Activated CD8-positive, alpha-beta memory T cell treated with anti-CD3 and anti-CD28 coated beads, Interleukin-2, amount 50 U/mL, for 24 hours (primary cell): Measurements from ENCODE around the gene RASAL2.
"Not testable (repeated sequence)": the region's sequence is repeated elsewhere in the genome, so short reads cannot be mapped to it uniquely, and the experiment has no call there.

Experiments
- DNase-seq: peaks from one replicate; pipeline ENCODE4 v3.0.0-alpha.2; 2020; ENCODE audit errors: extremely low read depth

Gene RASAL2

GRCh38 chr1:178282949-178283367 is 189.1 kb downstream of the RASAL2 start:
- DNase-seq, result no peak

DNA sequence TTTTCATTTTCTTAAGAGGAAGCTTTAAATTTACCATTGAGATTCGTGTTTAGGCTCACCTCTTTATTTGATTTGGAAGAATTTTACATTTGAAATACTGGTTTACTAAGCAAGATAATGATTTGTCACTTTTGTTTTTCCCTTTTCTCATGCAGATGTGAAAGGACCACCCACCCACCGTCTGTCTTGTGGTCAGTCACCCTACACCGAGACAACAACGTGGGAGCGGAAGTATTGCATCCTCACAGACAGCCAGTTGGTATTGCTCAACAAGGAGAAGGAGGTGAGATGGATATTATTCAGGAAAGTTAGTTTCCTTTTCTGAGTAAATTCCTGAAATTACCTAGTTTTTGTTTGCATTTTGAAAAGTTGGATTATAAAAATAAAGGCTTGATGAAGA is 189.5 kb downstream of the RASAL2 start:
- no peak for DNase-seq

GRCh38 chr1:178284058-178284457 is 190.2 kb downstream of the RASAL2 start:
- no peak for DNase-seq

DNA sequence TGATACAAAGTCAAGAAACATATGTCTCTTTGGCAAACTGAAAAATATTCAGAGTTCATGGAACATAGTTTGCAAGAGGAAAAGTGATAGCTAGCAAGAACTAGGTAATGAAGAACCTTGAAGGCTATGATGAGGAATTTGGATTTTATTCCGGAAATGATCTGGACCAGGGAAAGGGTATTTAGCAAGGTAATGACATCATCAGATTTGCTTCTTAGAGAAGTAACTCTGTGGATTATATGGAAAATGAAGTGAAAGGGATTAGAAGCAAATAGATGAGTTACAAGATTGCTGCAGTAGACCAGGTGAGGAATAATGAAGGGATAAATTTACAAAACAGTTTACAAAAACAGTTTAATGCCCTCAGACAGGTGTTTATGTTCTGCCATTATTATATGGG is 197.3 kb downstream of the RASAL2 start:
- DNase-seq, result no peak

- no peak for DNase-seq
Observed at GRCh38 chr1:178294654-178295053, 200.8 kb downstream of the RASAL2 start.

- no peak for DNase-seq
Observed at GRCh38 chr1:178300352-178300699, 206.4 kb downstream of the RASAL2 start.

- DNase-seq, result no peak
Observed at GRCh38 chr1:178301141-178301540, 207.2 kb downstream of the RASAL2 start.

GRCh38 chr1:178307264-178307663 is 213.4 kb downstream of the RASAL2 start:
- DNase-seq, result no peak

GRCh38 chr1:178308438-178308837 is 214.5 kb downstream of the RASAL2 start:
- no peak for DNase-seq

DNA sequence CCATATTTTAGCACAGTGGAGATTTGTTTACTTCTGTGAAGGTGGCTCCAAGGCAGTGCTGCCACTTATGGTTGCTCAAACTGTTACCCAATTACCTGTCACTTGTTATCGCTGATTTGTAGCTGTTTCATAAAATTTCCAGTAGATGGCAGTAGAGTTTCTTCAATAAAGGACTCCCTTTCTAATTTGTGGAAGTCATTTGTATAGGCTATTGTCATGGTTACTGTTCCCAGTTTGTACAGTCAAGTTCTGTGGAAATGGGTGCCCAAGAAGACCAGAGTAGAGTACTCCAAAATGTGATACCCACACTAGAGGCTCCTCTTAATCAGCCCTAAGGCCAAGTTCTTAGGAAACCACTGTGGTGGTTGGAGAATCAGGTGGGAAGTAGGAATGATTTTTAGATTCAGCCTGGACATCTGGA is 216.8 kb downstream of the RASAL2 start:
- DNase-seq, result no peak

GRCh38 chr1:178311164-178311563 is 217.3 kb downstream of the RASAL2 start:
- no peak for DNase-seq

GRCh38 chr1:178320280-178320982 is 226.5 kb downstream of the RASAL2 start:
- DNase-seq, result not testable (repeated sequence)

DNA sequence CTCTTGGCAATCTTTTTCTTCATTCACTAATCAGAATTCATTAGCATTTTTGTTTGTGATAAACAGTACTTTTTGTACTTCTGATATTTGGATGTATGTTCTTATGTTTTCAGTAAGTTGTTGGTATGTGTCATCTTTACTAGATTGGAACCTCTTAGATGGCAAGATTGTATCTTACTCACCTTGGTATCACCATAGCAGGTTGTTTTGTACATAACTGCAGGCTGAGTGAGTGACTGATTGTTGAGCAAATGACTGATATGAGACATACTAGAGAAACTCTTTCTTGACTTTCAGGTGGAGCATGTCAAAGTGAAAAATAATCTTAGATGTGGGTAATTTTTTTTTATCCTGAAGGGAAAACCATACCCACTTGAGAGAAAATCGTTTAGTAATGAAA is 229.2 kb downstream of the RASAL2 start:
- DNase-seq, result no peak

- no peak for DNase-seq
Observed at GRCh38 chr1:178324003-178324402, 230.1 kb downstream of the RASAL2 start.

- no peak for DNase-seq
Observed at GRCh38 chr1:178328728-178329127, 234.8 kb downstream of the RASAL2 start.

DNA sequence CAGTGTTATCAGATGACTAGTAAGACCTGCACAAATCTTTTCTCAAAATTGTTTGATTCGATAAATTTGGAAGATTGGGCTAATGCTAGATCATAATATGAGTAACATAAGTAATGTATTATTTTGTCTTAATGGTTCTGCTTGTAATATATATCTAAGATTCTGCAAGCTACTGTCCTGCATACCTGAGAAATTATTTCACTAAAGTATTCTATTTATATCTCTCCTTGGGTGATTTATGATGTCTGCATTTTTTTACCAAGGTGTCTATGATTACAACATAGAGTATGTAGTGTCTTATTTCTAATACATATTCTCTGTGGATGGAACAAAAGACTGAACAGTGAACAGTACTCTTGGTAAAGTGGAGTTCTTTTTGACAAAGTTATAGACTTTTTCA is 236.2 kb downstream of the RASAL2 start:
- DNase-seq, result no peak

DNA sequence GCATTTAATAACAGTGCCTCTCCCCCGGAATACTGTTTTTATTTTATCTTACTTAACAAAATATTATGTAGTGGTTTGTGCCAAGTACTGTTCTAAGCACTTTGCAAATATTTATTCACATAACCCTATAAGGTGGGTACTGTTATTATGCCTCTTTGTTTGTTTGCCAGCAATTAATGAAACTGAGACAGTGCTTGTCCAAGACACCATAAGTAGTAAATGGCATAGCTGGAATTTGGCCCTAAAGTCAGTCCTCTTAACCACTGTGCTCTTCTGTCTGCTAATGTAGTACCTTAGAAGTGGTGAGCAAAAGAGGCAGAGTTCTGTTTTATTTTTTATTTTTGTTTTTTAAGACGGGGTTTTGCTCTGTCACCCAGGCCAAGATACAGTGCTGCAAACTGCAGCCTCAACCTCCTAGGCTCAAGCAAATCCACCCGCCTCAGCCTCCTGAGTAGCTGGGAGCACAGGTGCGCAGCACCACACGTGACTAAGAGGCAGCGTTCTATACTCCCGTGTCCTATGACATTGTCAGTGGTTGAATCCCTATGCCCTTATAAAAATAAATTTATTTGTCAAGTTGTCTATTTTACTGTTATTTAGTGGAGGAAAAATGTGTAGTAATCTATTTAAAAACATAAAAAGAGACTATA is 237.1 kb downstream of the RASAL2 start:
- no peak for DNase-seq

- DNase-seq, result no peak
Observed at GRCh38 chr1:178335426-178335825, 241.5 kb downstream of the RASAL2 start.

- no peak for DNase-seq
Observed at GRCh38 chr1:178337091-178337706, 243.3 kb downstream of the RASAL2 start.

- DNase-seq, result no peak
Observed at GRCh38 chr1:178339834-178340233, 245.9 kb downstream of the RASAL2 start.

GRCh38 chr1:178341261-178341956 is 247.5 kb downstream of the RASAL2 start:
- DNase-seq, result no peak

DNA sequence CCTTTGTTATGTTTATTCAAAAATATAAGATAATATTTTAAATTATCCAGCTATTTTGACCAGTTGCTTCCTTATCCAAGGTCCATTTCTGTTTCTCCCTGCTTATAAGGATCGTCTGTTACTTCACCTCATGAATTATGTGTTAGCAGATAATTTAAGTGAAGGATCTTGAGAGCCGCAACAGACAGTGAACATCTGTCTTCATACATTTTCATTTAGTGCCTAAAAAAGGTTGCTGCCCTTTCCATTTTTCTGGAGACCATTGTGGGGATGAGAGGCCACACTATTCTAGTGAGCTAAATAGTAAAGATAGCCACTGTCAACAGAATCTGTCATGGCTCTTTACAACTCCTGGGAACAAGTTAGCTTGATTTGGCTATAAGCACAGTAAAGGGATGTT is 248.8 kb downstream of the RASAL2 start:
- DNase-seq, result no peak
